GM23338 (cell line): ENCODE measurements around the gene RAB30. TPM values are rescaled to one million over a fixed set of nuclear protein-coding genes. Genes with fewer than 3 reads are reported as not detected.

ENCODE experiments used
- ATAC-seq: fragments of 200-7000 bp; cut with Tn5 transposase; 3 replicates; pipeline ENCODE4 v1.9.1; 2020
- DNase-seq: peaks from one replicate; pipeline ENCODE4 v3.0.0-alpha.2; 2015; ENCODE audit warnings: low spot score
- H2AFZ ChIP-seq: fragments of 200-600 bp; sonication (generic); 2 replicates; pipeline ENCODE4 v1.8.0; 2016; ENCODE audit warnings: antibody characterized with exemption, mild to moderate bottlenecking, moderate library complexity
- H3F3A ChIP-seq: fragments of 200-600 bp; sonication (generic); replicated peaks from 2 replicates; pipeline ENCODE4 v1.8.0; 2017; ENCODE audit warnings: antibody characterized with exemption, mixed run types, low read depth
- H3K27ac ChIP-seq: fragments of 200-600 bp; sonication (generic); 2 replicates; pipeline ENCODE4 v1.6.1; 2016; ENCODE audit warnings: low read depth
- H3K27me3 ChIP-seq: fragments of 200-600 bp; sonication (generic); 2 replicates; pipeline ENCODE4 v1.8.0; 2016; ENCODE audit warnings: mild to moderate bottlenecking, mixed run types, moderate library complexity; ENCODE audit not compliant: insufficient read depth
- H3K36me3 ChIP-seq: fragments of 200-600 bp; sonication (generic); 2 replicates; pipeline ENCODE4 v1.8.0; 2016; ENCODE audit warnings: mild to moderate bottlenecking; ENCODE audit not compliant: insufficient read depth
- H3K4me1 ChIP-seq: fragments of 200-600 bp; sonication (generic); 2 replicates; pipeline ENCODE4 v1.8.0; 2016; ENCODE audit warnings: mild to moderate bottlenecking, moderate library complexity; ENCODE audit not compliant: insufficient read depth
- H3K4me2 ChIP-seq: fragments of 200-600 bp; sonication (generic); 2 replicates; pipeline ENCODE4 v1.7.1; 2017; ENCODE audit warnings: mixed run types
- H3K4me3 ChIP-seq: fragments of 200-600 bp; sonication (generic); 2 replicates; pipeline ENCODE4 v1.6.1; 2016; ENCODE audit warnings: mixed run types
- H3K79me2 ChIP-seq: fragments of 200-600 bp; sonication (generic); replicated peaks from 2 replicates; pipeline ENCODE4 v1.8.0; 2017; ENCODE audit warnings: mild to moderate bottlenecking; ENCODE audit not compliant: insufficient read depth
- H3K9me2 ChIP-seq: fragments of 200-600 bp; sonication (generic); 2 replicates; pipeline ENCODE4 v1.8.0; 2017; ENCODE audit not compliant: insufficient read depth
- H4K20me1 ChIP-seq: fragments of 200-600 bp; sonication (generic); replicated peaks from 2 replicates; pipeline ENCODE4 v1.8.0; 2017; ENCODE audit warnings: mild to moderate bottlenecking; ENCODE audit not compliant: insufficient read depth
- H3K27ac Mint-ChIP-seq: 2 replicates; pipeline ENCODE4 v1.8.0; 2020; ENCODE audit warnings: inconsistent platforms, mild to moderate bottlenecking, moderate library complexity, mixed read lengths
- H3K27me3 Mint-ChIP-seq: 3 replicates; pipeline ENCODE4 v1.8.0; 2022; ENCODE audit warnings: low read depth, mild to moderate bottlenecking, moderate library complexity, mixed read lengths, inconsistent platforms; ENCODE audit not compliant: insufficient read depth, poor library complexity
- H3K36me3 Mint-ChIP-seq: 3 replicates; pipeline ENCODE4 v1.8.0; 2021; ENCODE audit warnings: low read depth, mild to moderate bottlenecking, inconsistent platforms, moderate library complexity, mixed read lengths
- H3K4me1 Mint-ChIP-seq: 3 replicates; pipeline ENCODE4 v1.8.0; 2020; ENCODE audit warnings: mild to moderate bottlenecking, inconsistent platforms, mixed read lengths
- H3K4me3 Mint-ChIP-seq: 3 replicates; pipeline ENCODE4 v1.8.0; 2021; ENCODE audit warnings: moderate library complexity, mild to moderate bottlenecking, inconsistent platforms, mixed read lengths
- H3K9me3 Mint-ChIP-seq: 3 replicates; pipeline ENCODE4 v1.8.0; 2020; ENCODE audit warnings: moderate library complexity, mild to moderate bottlenecking, inconsistent platforms, mixed read lengths
- CREB1 ChIP-seq: fragments of 250-450 bp; sonication (Bioruptor Pico); IDR thresholded peaks from 2 replicates; pipeline ENCODE4 v1.5.0; 2020; ENCODE audit warnings: low read depth, mild to moderate bottlenecking, moderate library complexity
- CTCF ChIP-seq, 2 experiments: fragments of 200-600 bp in 1 of 2; sonication (generic) in 1 of 2; conservative IDR thresholded peaks; 2 replicates each; pipeline versions ENCODE4 v1.5.1 to v1.6.1; 2016 to 2017; ENCODE audit warnings: antibody characterized with exemption in 2 of 2, low read depth in 2 of 2, mild to moderate bottlenecking in 2 of 2, moderate library complexity in 1 of 2
- ETS1 ChIP-seq: IDR thresholded peaks from 2 replicates; pipeline ENCODE4 v1.6.1; 2016; ENCODE audit warnings: antibody characterized with exemption
- EZH2 ChIP-seq: fragments of 200-600 bp; sonication (generic); IDR thresholded peaks from one replicate; pipeline ENCODE4 v1.8.0; 2017; ENCODE audit warnings: antibody characterized with exemption, mild to moderate bottlenecking, low read depth; ENCODE audit not compliant: unreplicated experiment
- EZH2phosphoT487 ChIP-seq: fragments of 200-600 bp; sonication (generic); IDR thresholded peaks from one replicate; pipeline ENCODE4 v1.8.1; 2018; ENCODE audit warnings: antibody characterized with exemption; ENCODE audit not compliant: unreplicated experiment
- NANOG ChIP-seq: IDR thresholded peaks from 2 replicates; pipeline ENCODE4 v1.6.1; 2016; ENCODE audit warnings: antibody characterized with exemption, borderline replicate concordance
- POLR2AphosphoS5 ChIP-seq: IDR thresholded peaks from 2 replicates; pipeline ENCODE4 v1.6.1; 2016; ENCODE audit warnings: antibody characterized with exemption, low read depth
- REST ChIP-seq: IDR thresholded peaks from one replicate; pipeline ENCODE4 v1.6.1; 2018; ENCODE audit warnings: antibody characterized with exemption; ENCODE audit not compliant: unreplicated experiment
- STAT1 ChIP-seq: IDR thresholded peaks from one replicate; pipeline ENCODE4 v1.6.1; 2016; ENCODE audit warnings: antibody characterized with exemption; ENCODE audit not compliant: unreplicated experiment
- ZNF114 ChIP-seq: fragments of 250-450 bp; sonication (Bioruptor Pico); IDR thresholded peaks from 2 replicates; pipeline ENCODE4 v1.5.0; 2020; ENCODE audit warnings: mild to moderate bottlenecking, moderate library complexity
- ZNF331 ChIP-seq: fragments of 250-450 bp; sonication (Bioruptor Pico); IDR thresholded peaks from 2 replicates; pipeline ENCODE4 v1.5.0; 2020; ENCODE audit warnings: low read depth, mild to moderate bottlenecking, moderate library complexity
- polyA plus RNA-seq: library from polyadenylated mRNA; unstranded; fragments of >200 nt; fragmentation: Nextera tagmentation; extraction: Ambion mirVana; gene quantifications from 2 replicates; pipeline ENCODE4 v1.2.1, GENCODE V29; 2016
- total RNA-seq: library from RNA; depleted of rRNA; stranded (reverse); fragments of >200 nt; shearing (Covaris generic); gene quantifications from 2 replicates; pipeline ENCODE4 v1.2.3, GENCODE V29; 2014

The RAB30 gene
- total and polyA plus RNA-seq, 2 experiments from 2014 or later: 3.3 to 6.6 TPM

GRCh38 chr11:83019888-83020579 is 51.7 kb downstream of the RAB30 start (continued):
- TF ChIP-seq STAT1 (no peak), ZNF331 (no peak), CTCF (conservative IDR thresholded peaks at IDR 0.05; ENCODE audit: low read depth in 2 of 2) (no peak), POLR2AphosphoS5 (no peak), CREB1 (CRISPR knock-in tag) (no peak), EZH2phosphoT487 (no peak), NANOG (no peak), ZNF114 (no peak)

GRCh38 chr11:83014951-83015350 is 56.7 kb downstream of the RAB30 start:
- Histone ChIP-seq H3K27me3 (no peaks in the 10 kb centered on the region), H4K20me1 (no peaks in the 10 kb centered on the region; the same call in 1 of the 2 replicates), H2AFZ (no peak overlapping the region), H3K4me2 (no peak overlapping the region), H3K9me2 (0 out of 2 replicates have a peak, but pooled peaks cover 8% of the 10 kb centered on the region), H3K27ac (no peak overlapping the region), H3K4me3 (no peak overlapping the region), H3K4me1 (no peaks in the 10 kb centered on the region), H3K79me2 (no peaks in the 10 kb centered on the region; the same call in 1 of the 2 replicates), H3K36me3 (no peaks in the 10 kb centered on the region), H3F3A (no peaks in the 10 kb centered on the region)
- no peak for ATAC-seq
- Mint-ChIP-seq H3K4me3 (no peak overlapping the region), H3K4me1 (no peaks in the 10 kb centered on the region), H3K27me3 (peaks cover 1% of the 10 kb centered on the region), H3K36me3 (no peaks in the 10 kb centered on the region), H3K9me3 (no peaks in the 10 kb centered on the region; the same call in 2 of the 3 replicates), H3K27ac (no peak overlapping the region; the same call in none of the 2 replicates)
- no peak for DNase-seq
- TF ChIP-seq ZNF114 (no peak), REST (no peak), ZNF331 (no peak), STAT1 (no peak), NANOG (no peak), CTCF (conservative IDR thresholded peaks at IDR 0.05; ENCODE audit: low read depth in 2 of 2) (no peak), EZH2phosphoT487 (no peak), EZH2 (no peak), ETS1 (no peak), POLR2AphosphoS5 (no peak)
